ENCODE measurements around the gene B2M. TPM values are rescaled to one million over a fixed set of nuclear protein-coding genes. Genes with fewer than 3 reads are reported as not detected.
A peak's percentile ranks its signal among the peaks of the same experiment; 100 is the strongest.
"Not testable (repeated sequence)": the region's sequence is repeated elsewhere in the genome, so short reads cannot be mapped to it uniquely, and the experiment has no call there.

Gene B2M
- polyA plus RNA-seq, 1 donor = 2,256 TPM

- DNase-seq = no peak
- H3K27ac ChIP-seq (ENCODE audit: low read length) = no peak overlapping the region
- H3K4me1 ChIP-seq (ENCODE audit: control insufficient read depth, insufficient read depth, low read length) = no peaks in the 10 kb centered on the region
- no peak overlapping the region for H3K4me3 ChIP-seq (ENCODE audit: low read length)
- H3K9me3 ChIP-seq (ENCODE audit: control insufficient read depth, low read depth, low read length) = no peaks in the 10 kb centered on the region
- no peaks in the 10 kb centered on the region for H3K27me3 ChIP-seq (ENCODE audit: control insufficient read depth, insufficient read depth, low read length)
- WGBS (ENCODE audit: insufficient coverage, low lambda C conversion rate) = 100% methylated on average over 2 of the region's 6 CpGs
- H3K36me3 ChIP-seq (ENCODE audit: control insufficient read depth, insufficient read depth, low read length) = no peaks in the 10 kb centered on the region
Measured at GRCh38 chr15:44670087-44670950, 41.0 kb upstream of the B2M start.

GRCh38 chr15:44673639-44674038, 37.7 kb upstream of the B2M start:
- no peak overlapping the region for H3K27ac ChIP-seq (ENCODE audit: low read length)
- no CpG with 5 or more reads among the region's 2 CpGs for WGBS (ENCODE audit: insufficient coverage, low lambda C conversion rate)
- no peak for DNase-seq
- peaks cover 2% of the 10 kb centered on the region for H3K27me3 ChIP-seq (ENCODE audit: control insufficient read depth, insufficient read depth, low read length)
- no peaks in the 10 kb centered on the region for H3K4me1 ChIP-seq (ENCODE audit: control insufficient read depth, insufficient read depth, low read length)
- no peaks in the 10 kb centered on the region for H3K36me3 ChIP-seq (ENCODE audit: control insufficient read depth, insufficient read depth, low read length)
- H3K9me3 ChIP-seq (ENCODE audit: control insufficient read depth, low read depth, low read length) = no peaks in the 10 kb centered on the region
- no peak overlapping the region for H3K4me3 ChIP-seq (ENCODE audit: low read length)

GRCh38 chr15:44675911-44676310, 35.4 kb upstream of the B2M start:
- Histone ChIP-seq H3K9me3 (ENCODE audit: control insufficient read depth, low read depth, low read length) (no peaks in the 10 kb centered on the region), H3K27ac (ENCODE audit: low read length) (no peak overlapping the region), H3K4me3 (ENCODE audit: low read length) (no peak overlapping the region), H3K36me3 (ENCODE audit: control insufficient read depth, insufficient read depth, low read length) (no peaks in the 10 kb centered on the region), H3K4me1 (ENCODE audit: control insufficient read depth, insufficient read depth, low read length) (no peaks in the 10 kb centered on the region), H3K27me3 (ENCODE audit: control insufficient read depth, insufficient read depth, low read length) (peaks cover 2% of the 10 kb centered on the region)
- no peak for DNase-seq
- WGBS (ENCODE audit: insufficient coverage, low lambda C conversion rate) = no CpG with 5 or more reads among the region's 5 CpGs

GRCh38 chr15:44676676-44677075, 34.6 kb upstream of the B2M start:
- peaks cover 2% of the 10 kb centered on the region for H3K27me3 ChIP-seq (ENCODE audit: control insufficient read depth, insufficient read depth, low read length)
- no peaks in the 10 kb centered on the region for H3K4me1 ChIP-seq (ENCODE audit: control insufficient read depth, insufficient read depth, low read length)
- no peaks in the 10 kb centered on the region for H3K36me3 ChIP-seq (ENCODE audit: control insufficient read depth, insufficient read depth, low read length)
- WGBS (ENCODE audit: insufficient coverage, low lambda C conversion rate) = 43% methylated on average over 1 of the region's 7 CpGs
- no peak overlapping the region for H3K4me3 ChIP-seq (ENCODE audit: low read length)
- H3K9me3 ChIP-seq (ENCODE audit: control insufficient read depth, low read depth, low read length) = no peaks in the 10 kb centered on the region
- no peak overlapping the region for H3K27ac ChIP-seq (ENCODE audit: low read length)
- no peak for DNase-seq

- no peak overlapping the region for H3K4me3 ChIP-seq (ENCODE audit: low read length)
- no CpG with 5 or more reads among the region's 2 CpGs for WGBS (ENCODE audit: insufficient coverage, low lambda C conversion rate)
- H3K27me3 ChIP-seq (ENCODE audit: control insufficient read depth, insufficient read depth, low read length) = no peaks in the 10 kb centered on the region
- H3K4me1 ChIP-seq (ENCODE audit: control insufficient read depth, insufficient read depth, low read length) = peaks cover 8% of the 10 kb centered on the region
- no peaks in the 10 kb centered on the region for H3K9me3 ChIP-seq (ENCODE audit: control insufficient read depth, low read depth, low read length)
- H3K36me3 ChIP-seq (ENCODE audit: control insufficient read depth, insufficient read depth, low read length) = no peaks in the 10 kb centered on the region
- no peak for DNase-seq
- H3K27ac ChIP-seq (ENCODE audit: low read length) = no peak overlapping the region
Measured at GRCh38 chr15:44682211-44682610, 29.1 kb upstream of the B2M start.

- not testable (repeated sequence) for H3K4me3 ChIP-seq (ENCODE audit: low read length); H3K4me1 ChIP-seq (ENCODE audit: control insufficient read depth, insufficient read depth, low read length)
- no CpG with 5 or more reads among the region's 8 CpGs for WGBS (ENCODE audit: insufficient coverage, low lambda C conversion rate)
Measured at GRCh38 chr15:44682809-44683682, 28.3 kb upstream of the B2M start.

GRCh38 chr15:44689318-44689717, 22.0 kb upstream of the B2M start:
- not testable (repeated sequence) for H3K27ac ChIP-seq (ENCODE audit: low read length); H3K4me1 ChIP-seq (ENCODE audit: control insufficient read depth, insufficient read depth, low read length); H3K9me3 ChIP-seq (ENCODE audit: control insufficient read depth, low read depth, low read length); H3K27me3 ChIP-seq (ENCODE audit: control insufficient read depth, insufficient read depth, low read length); H3K4me3 ChIP-seq (ENCODE audit: low read length); H3K36me3 ChIP-seq (ENCODE audit: control insufficient read depth, insufficient read depth, low read length); DNase-seq
- WGBS (ENCODE audit: insufficient coverage, low lambda C conversion rate) = no CpG with 5 or more reads among the region's 2 CpGs

More at GRCh38 chr15:44682809-44683682, 28.3 kb upstream of the B2M start:
- peak; percentile 76 to 81 for DNase-seq
- not testable (repeated sequence) for H3K9me3 ChIP-seq (ENCODE audit: control insufficient read depth, low read depth, low read length); H3K27ac ChIP-seq (ENCODE audit: low read length); H3K36me3 ChIP-seq (ENCODE audit: control insufficient read depth, insufficient read depth, low read length); H3K27me3 ChIP-seq (ENCODE audit: control insufficient read depth, insufficient read depth, low read length)

- no CpG with 5 or more reads among the region's 1 CpG for WGBS (ENCODE audit: insufficient coverage, low lambda C conversion rate)
- not testable (repeated sequence) for H3K36me3 ChIP-seq (ENCODE audit: control insufficient read depth, insufficient read depth, low read length); H3K9me3 ChIP-seq (ENCODE audit: control insufficient read depth, low read depth, low read length); H3K27me3 ChIP-seq (ENCODE audit: control insufficient read depth, insufficient read depth, low read length); H3K27ac ChIP-seq (ENCODE audit: low read length); DNase-seq; H3K4me3 ChIP-seq (ENCODE audit: low read length); H3K4me1 ChIP-seq (ENCODE audit: control insufficient read depth, insufficient read depth, low read length)
Measured at GRCh38 chr15:44690245-44690644, 21.1 kb upstream of the B2M start.

GRCh38 chr15:44692659-44693058, 18.7 kb upstream of the B2M start:
- no peak overlapping the region for H3K4me3 ChIP-seq (ENCODE audit: low read length)
- DNase-seq = no peak
- no peak overlapping the region for H3K27ac ChIP-seq (ENCODE audit: low read length)
- no peaks in the 10 kb centered on the region for H3K4me1 ChIP-seq (ENCODE audit: control insufficient read depth, insufficient read depth, low read length)
- no peaks in the 10 kb centered on the region for H3K36me3 ChIP-seq (ENCODE audit: control insufficient read depth, insufficient read depth, low read length)
- no peaks in the 10 kb centered on the region for H3K27me3 ChIP-seq (ENCODE audit: control insufficient read depth, insufficient read depth, low read length)
- H3K9me3 ChIP-seq (ENCODE audit: control insufficient read depth, low read depth, low read length) = no peaks in the 10 kb centered on the region
- WGBS (ENCODE audit: insufficient coverage, low lambda C conversion rate) = no CpG with 5 or more reads among the region's 1 CpG

GRCh38 chr15:44694416-44694815, 16.9 kb upstream of the B2M start:
- H3K27ac ChIP-seq (ENCODE audit: low read length) = no peak overlapping the region
- H3K27me3 ChIP-seq (ENCODE audit: control insufficient read depth, insufficient read depth, low read length) = no peaks in the 10 kb centered on the region
- no peaks in the 10 kb centered on the region for H3K4me1 ChIP-seq (ENCODE audit: control insufficient read depth, insufficient read depth, low read length)
- no peak for DNase-seq
- no peaks in the 10 kb centered on the region for H3K36me3 ChIP-seq (ENCODE audit: control insufficient read depth, insufficient read depth, low read length)
- no peaks in the 10 kb centered on the region for H3K9me3 ChIP-seq (ENCODE audit: control insufficient read depth, low read depth, low read length)
- 94% methylated on average over 2 of the region's 4 CpGs for WGBS (ENCODE audit: insufficient coverage, low lambda C conversion rate)
- H3K4me3 ChIP-seq (ENCODE audit: low read length) = no peak overlapping the region
